HUES6 (cell line): ENCODE data around the gene KDM5D.

Source experiments
- H3K27ac ChIP-seq: 2 replicates; pipeline ENCODE4 v1.7.0; 2013; ENCODE audit warnings: low read depth, mild to moderate bottlenecking, low read length, inconsistent platforms
- H3K27me3 ChIP-seq: 2 replicates; pipeline ENCODE4 v1.6.1; 2013; ENCODE audit warnings: low read length; ENCODE audit not compliant: control insufficient read depth, insufficient read depth
- H3K36me3 ChIP-seq: 2 replicates; pipeline ENCODE4 v1.6.1; 2013; ENCODE audit warnings: low read length; ENCODE audit not compliant: control insufficient read depth, insufficient read depth
- H3K4me1 ChIP-seq: 2 replicates; pipeline ENCODE4 v1.6.1; 2013; ENCODE audit warnings: low read length; ENCODE audit not compliant: control insufficient read depth, insufficient read depth
- H3K4me3 ChIP-seq: 2 replicates; pipeline ENCODE4 v1.5.1; 2013; ENCODE audit warnings: low read depth, low read length
- H3K9ac ChIP-seq: one replicate; pipeline ENCODE4 v1.6.1; 2013; ENCODE audit warnings: mild to moderate bottlenecking, low read length
- H3K9me3 ChIP-seq: 2 replicates; pipeline ENCODE4 v1.6.1; 2013; ENCODE audit warnings: low read depth, low read length; ENCODE audit not compliant: control insufficient read depth, insufficient read depth

The KDM5D gene

DNA sequence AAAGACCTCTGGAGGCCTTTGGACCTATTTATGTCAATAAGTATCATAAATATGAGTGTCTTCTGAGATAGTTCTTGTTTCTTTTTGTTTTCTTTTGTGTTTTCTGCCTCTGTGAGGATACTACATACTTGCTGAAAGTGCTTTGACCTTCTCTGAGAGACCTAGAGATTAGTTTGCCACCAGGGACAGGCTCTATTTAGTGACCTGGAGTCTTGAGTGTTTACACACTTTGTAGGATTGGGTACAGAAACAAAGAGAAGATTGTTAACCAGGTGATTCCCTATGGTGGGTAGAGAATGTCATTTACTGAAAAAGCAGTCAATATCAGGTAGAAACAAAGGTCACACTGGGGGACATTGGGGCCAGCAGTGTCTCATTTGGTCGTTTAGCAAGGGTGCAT lies 63.7 kb downstream of the KDM5D start:
- Histone ChIP-seq H3K27ac (no peak overlapping the region), H3K4me1 (no peaks in the 10 kb centered on the region), H3K9ac (no peak overlapping the region), H3K36me3 (no peaks in the 10 kb centered on the region), H3K27me3 (no peaks in the 10 kb centered on the region), H3K4me3 (no peak overlapping the region), H3K9me3 (no peaks in the 10 kb centered on the region)
